H9 (cell line): ENCODE results near the gene FHL1. TPM values are rescaled to one million over a fixed set of nuclear protein-coding genes. Genes with fewer than 3 reads are reported as not detected.

Experiments used
- DNase-seq: peaks from one replicate; pipeline ENCODE4 v3.0.0-alpha.2; 2017
- H2AFZ ChIP-seq: one replicate; pipeline ENCODE4 v1.6.1; 2013; ENCODE audit warnings: mild to moderate bottlenecking, low read length, control low read depth, moderate library complexity
- H2AK5ac ChIP-seq: 2 replicates; pipeline ENCODE4 v1.6.1; 2013; ENCODE audit warnings: low read length, control low read depth, mixed read lengths; ENCODE audit not compliant: insufficient read length
- H2BK120ac ChIP-seq: one replicate; pipeline ENCODE4 v1.6.1; 2013; ENCODE audit warnings: low read depth, mild to moderate bottlenecking, low read length, control low read depth, inconsistent platforms; ENCODE audit not compliant: poor library complexity, severe bottlenecking
- H2BK12ac ChIP-seq: 2 replicates; pipeline ENCODE4 v1.6.1; 2013; ENCODE audit warnings: low read length, control low read depth, mixed read lengths, low read depth; ENCODE audit not compliant: insufficient read length
- H2BK15ac ChIP-seq: 2 replicates; pipeline ENCODE4 v1.6.1; 2013; ENCODE audit warnings: low read depth, low read length, control low read depth
- H2BK20ac ChIP-seq: one replicate; pipeline ENCODE4 v1.6.1; 2013; ENCODE audit warnings: low read depth, mild to moderate bottlenecking, low read length, control low read depth, inconsistent platforms; ENCODE audit not compliant: poor library complexity, severe bottlenecking
- H2BK5ac ChIP-seq: 2 replicates; pipeline ENCODE4 v1.6.1; 2013; ENCODE audit warnings: low read length, control low read depth, mixed read lengths; ENCODE audit not compliant: insufficient read length
- H3K14ac ChIP-seq: 2 replicates; pipeline ENCODE4 v1.6.1; 2013; ENCODE audit warnings: low read length, control low read depth; ENCODE audit not compliant: insufficient read depth
- H3K18ac ChIP-seq: 2 replicates; pipeline ENCODE4 v1.6.1; 2013; ENCODE audit warnings: low read depth, mild to moderate bottlenecking, mixed read lengths, low read length, control low read depth; ENCODE audit not compliant: insufficient read length
- H3K23ac ChIP-seq: 2 replicates; pipeline ENCODE4 v1.6.1; 2013; ENCODE audit warnings: low read length, control low read depth, mixed read lengths, low read depth; ENCODE audit not compliant: insufficient read length
- H3K23me2 ChIP-seq: 2 replicates; pipeline ENCODE4 v1.6.1; 2013; ENCODE audit warnings: low read depth, mild to moderate bottlenecking, mixed read lengths, low read length, control low read depth; ENCODE audit not compliant: insufficient read length, poor library complexity, severe bottlenecking
- H3K27ac ChIP-seq: 2 replicates; pipeline ENCODE4 v1.5.1; 2013; ENCODE audit warnings: low read length, control low read depth, mixed read lengths, low read depth; ENCODE audit not compliant: insufficient read length
- H3K27me3 ChIP-seq: 2 replicates; pipeline ENCODE4 v1.6.1; 2013; ENCODE audit warnings: low read length, control low read depth, inconsistent platforms; ENCODE audit not compliant: insufficient read depth
- H3K4ac ChIP-seq: 2 replicates; pipeline ENCODE4 v1.6.1; 2013; ENCODE audit warnings: low read depth, mild to moderate bottlenecking, control low read depth, inconsistent platforms, low read length, moderate library complexity
- H3K4me1 ChIP-seq: 2 replicates; pipeline ENCODE4 v1.6.1; 2013; ENCODE audit warnings: low read length, control low read depth, inconsistent platforms; ENCODE audit not compliant: insufficient read depth
- H3K4me2 ChIP-seq: 2 replicates; pipeline ENCODE4 v1.6.1; 2013; ENCODE audit warnings: low read length, control low read depth, mixed read lengths; ENCODE audit not compliant: insufficient read length, insufficient read depth
- H3K56ac ChIP-seq: 2 replicates; pipeline ENCODE4 v1.6.1; 2013; ENCODE audit warnings: low read depth, mild to moderate bottlenecking, mixed read lengths, low read length, control low read depth; ENCODE audit not compliant: insufficient read length
- H3K79me1 ChIP-seq: 2 replicates; pipeline ENCODE4 v1.6.1; 2013; ENCODE audit warnings: low read depth, mild to moderate bottlenecking, moderate library complexity, low read length, control low read depth, inconsistent platforms; ENCODE audit not compliant: insufficient read depth, poor library complexity, severe bottlenecking
- H3K79me2 ChIP-seq: 2 replicates; pipeline ENCODE4 v1.6.1; 2013; ENCODE audit warnings: low read length, control low read depth, inconsistent platforms; ENCODE audit not compliant: insufficient read depth
- H3K9ac ChIP-seq: 2 replicates; pipeline ENCODE4 v1.6.1; 2013; ENCODE audit warnings: low read length, control low read depth, mixed read lengths; ENCODE audit not compliant: insufficient read length; ENCODE audit errors: extremely low read depth
- H3K9me3 ChIP-seq: one replicate; pipeline ENCODE4 v1.6.1; 2013; ENCODE audit warnings: low read depth, low read length, inconsistent platforms; ENCODE audit not compliant: control insufficient read depth
- H3T11ph ChIP-seq: one replicate; pipeline ENCODE4 v1.6.1; 2013; ENCODE audit warnings: mild to moderate bottlenecking, low read length, control low read depth, inconsistent platforms
- H4K20me1 ChIP-seq: one replicate; pipeline ENCODE4 v1.6.1; 2013; ENCODE audit not compliant: control insufficient read depth, insufficient read length, insufficient read depth
- H4K5ac ChIP-seq: 2 replicates; pipeline ENCODE4 v1.6.1; 2013; ENCODE audit warnings: low read depth, mild to moderate bottlenecking, mixed read lengths, low read length, control low read depth; ENCODE audit not compliant: insufficient read length
- H4K8ac ChIP-seq: replicated peaks from 2 replicates; pipeline ENCODE4 v1.6.1; 2013; ENCODE audit warnings: low read length, control low read depth, mixed read lengths, low read depth; ENCODE audit not compliant: insufficient read length
- H4K91ac ChIP-seq: 2 replicates; pipeline ENCODE4 v1.6.1; 2013; ENCODE audit warnings: low read depth, mild to moderate bottlenecking, moderate library complexity, mixed read lengths, low read length, control low read depth; ENCODE audit not compliant: insufficient read length
- H3K27ac Mint-ChIP-seq, 3 experiments: 2 replicates in 2 of 3; 3 replicates in 1 of 3; pipeline ENCODE4 v1.8.0; 2020 to 2021; ENCODE audit warnings: mixed read lengths in 3 of 3, mild to moderate bottlenecking in 1 of 3, moderate library complexity in 1 of 3
- H3K27me3 Mint-ChIP-seq: 2 replicates; pipeline ENCODE4 v1.8.0; 2021; ENCODE audit warnings: low read depth, mild to moderate bottlenecking, moderate library complexity, mixed read lengths
- H3K36me3 Mint-ChIP-seq, 3 experiments: 2 replicates in 2 of 3; 3 replicates in 1 of 3; pipeline ENCODE4 v1.8.0; 2020 to 2021; ENCODE audit warnings: low read depth in 3 of 3, mixed read lengths in 3 of 3; ENCODE audit not compliant: insufficient read depth in 1 of 3
- H3K4me1 Mint-ChIP-seq, 2 experiments: 2 replicates each; pipeline ENCODE4 v1.8.0; 2020; ENCODE audit warnings: mixed read lengths in 2 of 2
- H3K4me3 Mint-ChIP-seq, 2 experiments: 2 replicates in 1 of 2; 3 replicates in 1 of 2; pipeline ENCODE4 v1.8.0; 2020 to 2021; ENCODE audit warnings: mild to moderate bottlenecking in 2 of 2, mixed read lengths in 2 of 2, moderate library complexity in 1 of 2
- H3K9me3 Mint-ChIP-seq, 2 experiments: 2 replicates in 1 of 2; 3 replicates in 1 of 2; pipeline ENCODE4 v1.8.0; 2020; ENCODE audit warnings: mild to moderate bottlenecking in 2 of 2, mixed read lengths in 2 of 2, moderate library complexity in 1 of 2
- CTCF ChIP-seq: fragments of 200-600 bp; sonication (generic); conservative IDR thresholded peaks from 3 replicates; pipeline ENCODE4 v1.8.0; 2021; ENCODE audit warnings: antibody characterized with exemption, mild to moderate bottlenecking
- WGBS: extraction: QIAGEN DNeasy Blood & Tissue Kit; methylation state at CpG from one replicate; pipeline ENCODE4 v1.1.7; 2013; ENCODE audit warnings: missing lambda C conversion rate, low lambda C conversion rate, mixed read lengths; ENCODE audit not compliant: insufficient read length; ENCODE audit errors: extremely low coverage; 5-methylcytosine and 5-hydroxymethylcytosine counted together
- total RNA-seq: library from RNA; stranded (reverse); gene quantifications from 2 replicates; pipeline ENCODE4 v1.2.1, GENCODE V29; 2021

FHL1 gene
- total RNA-seq, 1 experiment from 2014 or later: 20.0 TPM

- no peak overlapping the region for H3K18ac ChIP-seq
- H3K27me3 Mint-ChIP-seq: peaks cover 52% of the 10 kb centered on the region
- no peak overlapping the region for H2AK5ac ChIP-seq
- peaks cover 0 to 7% (median 5%) of the 10 kb centered on the region in 3 experiments; a peak in 4 of 7 replicates for H3K36me3 Mint-ChIP-seq
- DNase-seq: no peak
- no peak overlapping the region for H2BK20ac ChIP-seq
- H3K9me3 ChIP-seq: peaks cover 15% of the 10 kb centered on the region
- H3K9ac ChIP-seq: no peak overlapping the region
- no peak overlapping the region for H2BK15ac ChIP-seq
- no peak overlapping the region for H3K56ac ChIP-seq
- no peaks in the 10 kb centered on the region for H3K23me2 ChIP-seq
- no peak overlapping the region for H3K23ac ChIP-seq
- H3K4me3 Mint-ChIP-seq: peak overlapping the region; percentile 62 to 85
- no peak overlapping the region for H4K8ac ChIP-seq
- no peak overlapping the region for H4K5ac ChIP-seq
- H3K9me3 Mint-ChIP-seq: peaks cover 66 to 75% of the 10 kb centered on the region in 2 experiments
- peak overlapping the region; percentile 71 for H3K4me2 ChIP-seq
- TF ChIP-seq CTCF: no peak
- WGBS: no CpG with 5 or more reads among the region's 17 CpGs
- no peak overlapping the region for H2BK120ac ChIP-seq
- H2BK12ac ChIP-seq: no peak overlapping the region
- no peak overlapping the region for H2BK5ac ChIP-seq
- no peak overlapping the region for H2AFZ ChIP-seq
- H3T11ph ChIP-seq: no peak overlapping the region
- H3K4me1 Mint-ChIP-seq: peaks cover 0 to 18% of the 10 kb centered on the region in 2 experiments; a peak in 2 of 4 replicates
- H3K14ac ChIP-seq: no peak overlapping the region
- no peaks in the 10 kb centered on the region for H4K20me1 ChIP-seq
- no peaks in the 10 kb centered on the region for H3K79me1 ChIP-seq
- no peak overlapping the region for H4K91ac ChIP-seq
- H3K4ac ChIP-seq: no peak overlapping the region
- no peaks in the 10 kb centered on the region for H3K4me1 ChIP-seq
- no peak overlapping the region for H3K27ac ChIP-seq
- no peak overlapping the region for H3K27ac Mint-ChIP-seq
- no peaks in the 10 kb centered on the region for H3K79me2 ChIP-seq
- H3K27me3 ChIP-seq: peaks cover 2% of the 10 kb centered on the region; the same call in 1 of the 2 replicates
Measured at GRCh38 chrX:136148391-136148790, 1.1 kb downstream of the FHL1 start.
